Hepatocyte (in vitro differentiated cells): Measurements from ENCODE around the gene CRISPLD2. TPM values are rescaled to one million over a fixed set of nuclear protein-coding genes. Genes with fewer than 3 reads are reported as not detected.

Experiments
- DNase-seq: peaks from one replicate; pipeline ENCODE4 v3.0.0-alpha.2; 2016; ENCODE audit warnings: low spot score
- H2AFZ ChIP-seq: fragments of 200-600 bp; sonication (generic); 2 replicates; pipeline ENCODE4 v1.6.0; 2016; ENCODE audit warnings: antibody characterized with exemption, mild to moderate bottlenecking
- H3K27ac ChIP-seq: fragments of 200-600 bp; sonication (generic); 2 replicates; pipeline ENCODE4 v1.5.1; 2016; ENCODE audit warnings: mild to moderate bottlenecking
- H3K27me3 ChIP-seq: fragments of 200-600 bp; sonication (generic); 2 replicates; pipeline ENCODE4 v1.6.1; 2016
- H3K36me3 ChIP-seq: fragments of 200-600 bp; sonication (generic); replicated peaks from 2 replicates; pipeline ENCODE4 v1.5.1; 2016; ENCODE audit warnings: low read depth; ENCODE audit not compliant: insufficient read depth
- H3K4me1 ChIP-seq: fragments of 200-600 bp; sonication (generic); 2 replicates; pipeline ENCODE4 v1.5.1; 2016; ENCODE audit warnings: mild to moderate bottlenecking, moderate library complexity; ENCODE audit not compliant: insufficient read depth
- H3K4me2 ChIP-seq: fragments of 200-600 bp; sonication (generic); 2 replicates; pipeline ENCODE4 v1.6.0; 2016
- H3K4me3 ChIP-seq: fragments of 200-600 bp; sonication (generic); 2 replicates; pipeline ENCODE4 v1.5.1; 2016; ENCODE audit warnings: mild to moderate bottlenecking
- H3K79me2 ChIP-seq: fragments of 200-600 bp; sonication (generic); 2 replicates; pipeline ENCODE4 v1.6.0; 2017; ENCODE audit warnings: mild to moderate bottlenecking
- H3K9me2 ChIP-seq: fragments of 200-600 bp; sonication (generic); replicated peaks from 2 replicates; pipeline ENCODE4 v1.6.0; 2017; ENCODE audit warnings: mild to moderate bottlenecking; ENCODE audit not compliant: insufficient read depth
- H3K9me3 ChIP-seq: fragments of 200-600 bp; sonication (generic); 2 replicates; pipeline ENCODE4 v1.5.1; 2016; ENCODE audit warnings: low read depth, mild to moderate bottlenecking
- H4K20me1 ChIP-seq: fragments of 200-600 bp; sonication (generic); 2 replicates; pipeline ENCODE4 v1.6.0; 2016; ENCODE audit warnings: mild to moderate bottlenecking; ENCODE audit not compliant: insufficient read depth, poor library complexity, severe bottlenecking
- CTCF ChIP-seq: fragments of 200-600 bp; sonication (generic); IDR thresholded peaks from 2 replicates; pipeline ENCODE4 v1.5.1; 2016; ENCODE audit warnings: antibody characterized with exemption, mild to moderate bottlenecking; ENCODE audit not compliant: poor library complexity
- EZH2 ChIP-seq: fragments of 200-600 bp; sonication (generic); IDR thresholded peaks from 2 replicates; pipeline ENCODE4 v1.6.1; 2016; ENCODE audit warnings: antibody characterized with exemption, mild to moderate bottlenecking, borderline replicate concordance
- EZH2phosphoT487 ChIP-seq: fragments of 200-600 bp; sonication (generic); IDR thresholded peaks from one replicate; pipeline ENCODE4 v1.6.1; 2018; ENCODE audit warnings: antibody characterized with exemption, mild to moderate bottlenecking, low read depth, moderate library complexity; ENCODE audit not compliant: unreplicated experiment, severe bottlenecking
- WGBS: methylation state at CpG from one replicate; pipeline ENCODE4 v1.1.6; 2016; ENCODE audit warnings: low lambda C conversion rate; ENCODE audit errors: missing lambda C conversion rate; 5-methylcytosine and 5-hydroxymethylcytosine counted together
- polyA plus RNA-seq: library from polyadenylated mRNA; unstranded; fragments of >200 nt; fragmentation: Nextera tagmentation; extraction: Ambion mirVana; gene quantifications from 2 replicates; pipeline ENCODE4 v1.2.1, GENCODE V29; 2016
- total RNA-seq: library from RNA; depleted of rRNA; stranded (reverse); fragments of >200 nt; gene quantifications from 2 replicates; pipeline ENCODE4 v1.2.3, GENCODE V29; 2014

CRISPLD2 gene
- total and polyA plus RNA-seq, 2 experiments from 2014 or later, result 281 to 315 TPM

GRCh38 chr16:84821728-84822689 is 2.2 kb downstream of the CRISPLD2 start:
- no peaks in the 10 kb centered on the region for H3K27me3 ChIP-seq
- H4K20me1 ChIP-seq, result peaks cover 10% of the 10 kb centered on the region
- no peak for TF ChIP-seq CTCF
- peaks cover 14% of the 10 kb centered on the region for H3K4me1 ChIP-seq
- peak overlapping the region; percentile 90 for H3K4me2 ChIP-seq
- peaks cover 62% of the 10 kb centered on the region for H3K79me2 ChIP-seq
- H3K27ac ChIP-seq, result peak overlapping the region; percentile 96
- WGBS, result 45% methylated on average over 13 of the region's 13 CpGs
- no peaks in the 10 kb centered on the region for H3K9me3 ChIP-seq
- H3K9me2 ChIP-seq, result no peaks in the 10 kb centered on the region
- no peak overlapping the region for H3K4me3 ChIP-seq
- no peak for DNase-seq
- no peak overlapping the region for H2AFZ ChIP-seq
- H3K36me3 ChIP-seq, result no peaks in the 10 kb centered on the region

GRCh38 chr16:84822990-84823389 is 3.2 kb downstream of the CRISPLD2 start:
- TF ChIP-seq EZH2phosphoT487 (no peak), EZH2 (no peak), CTCF (no peak)
- Histone ChIP-seq H3K9me3 (no peaks in the 10 kb centered on the region), H3K4me1 (peaks cover 23% of the 10 kb centered on the region), H3K27ac (peak overlapping the region; percentile 96), H3K9me2 (no peaks in the 10 kb centered on the region), H3K4me2 (peak overlapping the region; percentile 90), H3K36me3 (no peaks in the 10 kb centered on the region), H3K27me3 (no peaks in the 10 kb centered on the region), H3K4me3 (no peak overlapping the region), H2AFZ (no peak overlapping the region), H4K20me1 (peaks cover 10% of the 10 kb centered on the region), H3K79me2 (peaks cover 65% of the 10 kb centered on the region)
- WGBS, result 86% methylated on average over 6 of the region's 6 CpGs
- no peak for DNase-seq

GRCh38 chr16:84823484-84823883 is 3.7 kb downstream of the CRISPLD2 start:
- peaks cover 70% of the 10 kb centered on the region for H3K79me2 ChIP-seq
- H3K4me1 ChIP-seq, result peaks cover 28% of the 10 kb centered on the region
- peak overlapping the region; percentile 96 for H3K27ac ChIP-seq
- no peaks in the 10 kb centered on the region for H3K9me2 ChIP-seq
- no peaks in the 10 kb centered on the region for H3K36me3 ChIP-seq
- peak overlapping the region; percentile 90 for H3K4me2 ChIP-seq
- H3K4me3 ChIP-seq, result no peak overlapping the region
- no peaks in the 10 kb centered on the region for H3K9me3 ChIP-seq
- TF ChIP-seq CTCF, result no peak
- TF ChIP-seq EZH2, result no peak
- no peak for TF ChIP-seq EZH2phosphoT487
- H2AFZ ChIP-seq, result no peak overlapping the region
- peaks cover 10% of the 10 kb centered on the region for H4K20me1 ChIP-seq
- no peaks in the 10 kb centered on the region for H3K27me3 ChIP-seq
- WGBS, result 76% methylated on average over 8 of the region's 8 CpGs
- no peak for DNase-seq
